Measurements from ENCODE around the gene ACOT12.

DNA sequence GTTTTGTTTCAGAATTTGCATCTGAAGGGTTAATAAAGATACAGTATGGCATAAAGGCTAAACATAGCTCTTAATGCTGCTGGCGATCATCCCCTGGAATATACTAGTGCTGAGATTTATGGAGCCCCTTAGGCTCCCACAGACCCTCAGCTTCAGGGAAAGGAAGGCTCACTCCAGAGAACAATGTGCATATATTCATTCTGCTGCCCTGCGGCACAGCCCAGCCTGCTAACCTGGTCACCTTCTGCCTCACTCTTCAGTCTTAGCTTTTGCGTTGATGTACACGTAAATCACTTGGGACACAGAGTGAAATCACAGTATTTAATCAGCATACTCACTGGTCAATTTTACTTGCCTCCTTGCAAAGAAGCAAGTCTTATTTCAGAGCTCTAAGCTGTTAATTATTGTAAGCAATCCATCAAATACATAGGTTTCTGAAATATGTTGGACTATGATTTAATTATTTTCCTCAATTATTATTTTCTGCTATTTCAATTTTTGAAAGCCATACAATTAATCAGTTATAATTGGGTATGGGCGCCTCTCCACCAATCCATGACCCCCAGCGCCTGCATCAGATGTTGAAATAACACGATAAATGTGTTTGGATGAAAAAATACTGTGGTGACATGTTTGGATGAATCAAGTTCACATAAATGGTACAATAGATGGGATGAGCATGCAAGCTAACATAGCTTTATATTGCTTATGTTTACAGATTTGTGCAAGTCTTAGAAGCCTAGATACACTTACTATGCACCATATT lies 11.4 kb upstream of the ACOT12 start:
- TF ChIP-seq, protein P1, sequence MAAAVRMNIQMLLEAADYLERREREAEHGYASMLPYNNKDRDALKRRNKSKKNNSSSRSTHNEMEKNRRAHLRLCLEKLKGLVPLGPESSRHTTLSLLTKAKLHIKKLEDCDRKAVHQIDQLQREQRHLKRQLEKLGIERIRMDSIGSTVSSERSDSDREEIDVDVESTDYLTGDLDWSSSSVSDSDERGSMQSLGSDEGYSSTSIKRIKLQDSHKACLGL (CRISPR knock-in tag; IDR thresholded peaks at IDR 0.05; ENCODE audit: borderline replicate concordance, poor library complexity, severe bottlenecking) = no peak
- no peak for TF ChIP-seq HDAC6 (IDR thresholded peaks at IDR 0.05; ENCODE audit: low read depth, low read length)
- no peak for TF ChIP-seq ZC3H11A (IDR thresholded peaks at IDR 0.05; ENCODE audit: low read depth, low read length)
- TF ChIP-seq EZH2 (IDR thresholded peaks at IDR 0.05; ENCODE audit: borderline replicate concordance, low read depth, low read length) = no peak
- TF ChIP-seq ZNF507 (tag; conservative IDR thresholded peaks at IDR 0.05) = no peak
- TF ChIP-seq, protein P2, sequence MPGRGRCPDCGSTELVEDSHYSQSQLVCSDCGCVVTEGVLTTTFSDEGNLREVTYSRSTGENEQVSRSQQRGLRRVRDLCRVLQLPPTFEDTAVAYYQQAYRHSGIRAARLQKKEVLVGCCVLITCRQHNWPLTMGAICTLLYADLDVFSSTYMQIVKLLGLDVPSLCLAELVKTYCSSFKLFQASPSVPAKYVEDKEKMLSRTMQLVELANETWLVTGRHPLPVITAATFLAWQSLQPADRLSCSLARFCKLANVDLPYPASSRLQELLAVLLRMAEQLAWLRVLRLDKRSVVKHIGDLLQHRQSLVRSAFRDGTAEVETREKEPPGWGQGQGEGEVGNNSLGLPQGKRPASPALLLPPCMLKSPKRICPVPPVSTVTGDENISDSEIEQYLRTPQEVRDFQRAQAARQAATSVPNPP (IDR thresholded peaks at IDR 0.05; ENCODE audit: borderline replicate concordance, insufficient read depth, insufficient read length) = no peak
- TF ChIP-seq TCF7L2 (IDR thresholded peaks at IDR 0.05; ENCODE audit: low read depth, low read length) = no peak
- TF ChIP-seq, protein P3, sequence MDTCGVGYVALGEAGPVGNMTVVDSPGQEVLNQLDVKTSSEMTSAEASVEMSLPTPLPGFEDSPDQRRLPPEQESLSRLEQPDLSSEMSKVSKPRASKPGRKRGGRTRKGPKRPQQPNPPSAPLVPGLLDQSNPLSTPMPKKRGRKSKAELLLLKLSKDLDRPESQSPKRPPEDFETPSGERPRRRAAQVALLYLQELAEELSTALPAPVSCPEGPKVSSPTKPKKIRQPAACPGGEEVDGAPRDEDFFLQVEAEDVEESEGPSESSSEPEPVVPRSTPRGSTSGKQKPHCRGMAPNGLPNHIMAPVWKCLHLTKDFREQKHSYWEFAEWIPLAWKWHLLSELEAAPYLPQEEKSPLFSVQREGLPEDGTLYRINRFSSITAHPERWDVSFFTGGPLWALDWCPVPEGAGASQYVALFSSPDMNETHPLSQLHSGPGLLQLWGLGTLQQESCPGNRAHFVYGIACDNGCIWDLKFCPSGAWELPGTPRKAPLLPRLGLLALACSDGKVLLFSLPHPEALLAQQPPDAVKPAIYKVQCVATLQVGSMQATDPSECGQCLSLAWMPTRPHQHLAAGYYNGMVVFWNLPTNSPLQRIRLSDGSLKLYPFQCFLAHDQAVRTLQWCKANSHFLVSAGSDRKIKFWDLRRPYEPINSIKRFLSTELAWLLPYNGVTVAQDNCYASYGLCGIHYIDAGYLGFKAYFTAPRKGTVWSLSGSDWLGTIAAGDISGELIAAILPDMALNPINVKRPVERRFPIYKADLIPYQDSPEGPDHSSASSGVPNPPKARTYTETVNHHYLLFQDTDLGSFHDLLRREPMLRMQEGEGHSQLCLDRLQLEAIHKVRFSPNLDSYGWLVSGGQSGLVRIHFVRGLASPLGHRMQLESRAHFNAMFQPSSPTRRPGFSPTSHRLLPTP (IDR thresholded peaks at IDR 0.05; ENCODE audit: borderline replicate concordance, extremely low read depth, insufficient read length) = no peak
- TF ChIP-seq POLR2AphosphoS5 (IDR thresholded peaks at IDR 0.05; ENCODE audit: control insufficient read depth, insufficient read depth, low read depth, low read length) = no peak
- TF ChIP-seq DPF2 (IDR thresholded peaks at IDR 0.05) = no peak
- TF ChIP-seq EP300 (IDR thresholded peaks at IDR 0.05; ENCODE audit: low read length) = no peak
- TF ChIP-seq, protein P4, sequence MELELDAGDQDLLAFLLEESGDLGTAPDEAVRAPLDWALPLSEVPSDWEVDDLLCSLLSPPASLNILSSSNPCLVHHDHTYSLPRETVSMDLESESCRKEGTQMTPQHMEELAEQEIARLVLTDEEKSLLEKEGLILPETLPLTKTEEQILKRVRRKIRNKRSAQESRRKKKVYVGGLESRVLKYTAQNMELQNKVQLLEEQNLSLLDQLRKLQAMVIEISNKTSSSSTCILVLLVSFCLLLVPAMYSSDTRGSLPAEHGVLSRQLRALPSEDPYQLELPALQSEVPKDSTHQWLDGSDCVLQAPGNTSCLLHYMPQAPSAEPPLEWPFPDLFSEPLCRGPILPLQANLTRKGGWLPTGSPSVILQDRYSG (tag; conservative IDR thresholded peaks at IDR 0.05; ENCODE audit: low read depth) = no peak
- TF ChIP-seq HLTF (IDR thresholded peaks at IDR 0.05) = no peak

All from K562 (cell line).